GM19023 (cell line): Measurements from ENCODE around the gene MRPL44.

Experiments
- ATAC-seq: cut with Tn5 transposase; IDR thresholded peaks from one replicate; pipeline ENCODE4 v1.9.1; 2021; ENCODE audit warnings: mild to moderate bottlenecking, moderate library complexity; ENCODE audit not compliant: unreplicated experiment

The MRPL44 gene

GRCh38 chr2:223969856-223970255 is 12.6 kb downstream of the MRPL44 start:
- ATAC-seq: no peak

GRCh38 chr2:223970343-223971128 is 13.3 kb downstream of the MRPL44 start:
- ATAC-seq: peak; percentile 63

- no peak for ATAC-seq
These were observed 14.5 kb downstream of the MRPL44 start for GRCh38 chr2:223971731-223972130.

- ATAC-seq: no peak
These were observed 15.4 kb downstream of the MRPL44 start for GRCh38 chr2:223972656-223973102.

- no peak for ATAC-seq
These were observed 16.3 kb downstream of the MRPL44 start for GRCh38 chr2:223973606-223974005.

GRCh38 chr2:223976635-223977226 is 19.5 kb downstream of the MRPL44 start:
- no peak for ATAC-seq

- no peak for ATAC-seq
These were observed 21.2 kb downstream of the MRPL44 start for GRCh38 chr2:223978451-223978850.

GRCh38 chr2:223979730-223980396 is 22.6 kb downstream of the MRPL44 start:
- no peak for ATAC-seq

GRCh38 chr2:223980397-223980735 is 23.1 kb downstream of the MRPL44 start:
- no peak for ATAC-seq

GRCh38 chr2:223980803-223981202 is 23.5 kb downstream of the MRPL44 start:
- ATAC-seq: no peak

- ATAC-seq: no peak
These were observed 24.0 kb downstream of the MRPL44 start for GRCh38 chr2:223981241-223981640.

GRCh38 chr2:223989206-223989855 is 32.1 kb downstream of the MRPL44 start:
- ATAC-seq: no peak

GRCh38 chr2:223989856-223990232 is 32.6 kb downstream of the MRPL44 start:
- no peak for ATAC-seq

GRCh38 chr2:223991611-223992010 is 34.3 kb downstream of the MRPL44 start:
- ATAC-seq: no peak

GRCh38 chr2:223993634-223994232 is 36.5 kb downstream of the MRPL44 start:
- peak; percentile 70 for ATAC-seq

GRCh38 chr2:223994562-223995162 is 37.4 kb downstream of the MRPL44 start:
- no peak for ATAC-seq

- no peak for ATAC-seq
These were observed 38.3 kb downstream of the MRPL44 start for GRCh38 chr2:223995569-223995968.

- ATAC-seq: no peak
These were observed 39.1 kb downstream of the MRPL44 start for GRCh38 chr2:223996391-223996790.

GRCh38 chr2:223997938-223998337 is 40.7 kb downstream of the MRPL44 start:
- no peak for ATAC-seq

GRCh38 chr2:223998948-223999347 is 41.7 kb downstream of the MRPL44 start:
- no peak for ATAC-seq

GRCh38 chr2:223999862-224000261 is 42.6 kb downstream of the MRPL44 start:
- ATAC-seq: no peak
